K562 (cell line): Measurements from ENCODE around the gene REXO2. TPM values are rescaled to one million over a fixed set of nuclear protein-coding genes. Genes with fewer than 3 reads are reported as not detected.

Experiments
- AFF4 ChIP-seq: sonication (generic); formaldehyde crosslinking; IDR thresholded peaks from 2 replicates; pipeline ENCODE4 v1.8.0; 2023; ENCODE audit warnings: mild to moderate bottlenecking, missing genetic modification reagents
- CEBPZ ChIP-seq: fragments of 150-350 bp; IDR thresholded peaks from 2 replicates; pipeline ENCODE4 v1.6.1; 2014; ENCODE audit warnings: low read depth, mild to moderate bottlenecking, low read length, borderline replicate concordance
- DPF2 ChIP-seq: fragments of 450-650 bp; IDR thresholded peaks from 2 replicates; pipeline ENCODE4 v1.6.1; 2016
- E2F8 ChIP-seq: fragments of 450-650 bp; IDR thresholded peaks from 2 replicates; pipeline ENCODE4 v1.7.1; 2018; ENCODE audit warnings: mild to moderate bottlenecking, low read depth; ENCODE audit not compliant: partially characterized antibody
- EZH2 ChIP-seq: IDR thresholded peaks from 2 replicates; pipeline ENCODE4 v1.6.1; 2012; ENCODE audit warnings: low read depth, mild to moderate bottlenecking, inconsistent platforms, low read length, borderline replicate concordance
- FUS ChIP-seq: fragments of 200-400 bp; formaldehyde crosslinking; optimal IDR thresholded peaks from 2 replicates; pipeline ENCODE3; 2017; ENCODE audit warnings: low read depth, low read length
- KLF1 ChIP-seq: fragments of 450-650 bp; IDR thresholded peaks from 2 replicates; pipeline ENCODE4 v1.6.1; 2016; ENCODE audit warnings: missing genetic modification characterization, missing compliant biosample characterization
- MXI1 ChIP-seq: IDR thresholded peaks from 2 replicates; pipeline ENCODE4 v1.6.1; 2011; ENCODE audit warnings: low read depth, mild to moderate bottlenecking, improper control_type of control experiment, low read length
- PHF21A ChIP-seq: fragments of 450-650 bp; IDR thresholded peaks from 2 replicates; pipeline ENCODE4 v1.6.1; 2017; ENCODE audit warnings: low read depth, borderline replicate concordance
- PURB ChIP-seq: sonication (generic); formaldehyde crosslinking; IDR thresholded peaks from 2 replicates; pipeline ENCODE4 v1.9.0; 2021; ENCODE audit warnings: low read depth, mild to moderate bottlenecking, missing genetic modification reagents
- RBM25 ChIP-seq: fragments of 200-400 bp; formaldehyde crosslinking; IDR thresholded peaks from 2 replicates; pipeline ENCODE4 v1.6.1; 2018; ENCODE audit warnings: low read length, low read depth, moderate library complexity; ENCODE audit not compliant: severe bottlenecking
- U2AF1 ChIP-seq: fragments of 200-400 bp; formaldehyde crosslinking; optimal IDR thresholded peaks from 2 replicates; pipeline ENCODE3; 2017; ENCODE audit warnings: mild to moderate bottlenecking, low read depth, low read length, moderate library complexity
- ZNF143 ChIP-seq: sonication (generic); formaldehyde crosslinking; IDR thresholded peaks from 2 replicates; pipeline ENCODE4 v1.9.0; 2022; ENCODE audit warnings: mild to moderate bottlenecking, missing genetic modification reagents
- ZNF57 ChIP-seq: fragments of 450-650 bp; formaldehyde crosslinking; IDR thresholded peaks from 2 replicates; pipeline ENCODE4 v1.4.0; 2020; ENCODE audit warnings: mild to moderate bottlenecking, moderate library complexity
- ZNF584 ChIP-seq: fragments of 200-800 bp; sonication (Bioruptor generic); IDR thresholded peaks from 2 replicates; pipeline ENCODE4 v1.6.1; 2016; ENCODE audit warnings: low read depth, mild to moderate bottlenecking, missing genetic modification characterization, missing compliant biosample characterization
- ZNF644 ChIP-seq: fragments of 200-800 bp; sonication (Bioruptor generic); IDR thresholded peaks from 2 replicates; pipeline ENCODE4 v1.6.1; 2016; ENCODE audit warnings: low read depth, missing genetic modification characterization, missing compliant biosample characterization
- polyA plus RNA-seq, 8 experiments: library from polyadenylated mRNA; depleted of rRNA in 4 of 8; stranded (reverse) in 5 of 8; unstranded in 3 of 8; fragments of >200 nt; fragmentation: Nextera tagmentation in 2 of 8; fragmentation: Illumina TruSeq in 1 of 8; extraction: Ambion mirVana in 2 of 8; extraction: Trizol in 1 of 8; gene quantifications; 2 replicates each; pipeline versions ENCODE4 v1.2.1 to v1.2.3, GENCODE V29; 2011 to 2014; ENCODE audit warnings: inconsistent platforms in 1 of 8, missing spikeins in 1 of 8
- total RNA-seq, 7 experiments: library from RNA; depleted of rRNA in 6 of 7; stranded (reverse); fragments of >200 nt in 6 of 7; fragmentation: Illumina TruSeq in 2 of 7; extraction: Trizol in 2 of 7; gene quantifications; 2 replicates each; pipeline versions ENCODE4 v1.2.1 to v1.2.3, GENCODE V29; 2011 to 2021; ENCODE audit warnings: low replicate concordance in 1 of 7

The REXO2 gene
- total and polyA plus RNA-seq, 9 of the 15 experiments (the other 6 are each of a cell fraction or from before 2014, with no cell fraction given), result 143 to 370 (median 193) TPM

- TF ChIP-seq PURB (CRISPR knock-in tag) (0 out of 2 replicates have a peak, but pooled peaks have one; percentile 41), KLF1 (tag) (no peak), ZNF584 (0 out of 2 replicates have a peak, but pooled peaks have one; percentile 37), E2F8 (no peak), CEBPZ (no peak), MXI1 (peak; percentile 96), DPF2 (0 out of 2 replicates have a peak, but pooled peaks have one; percentile 54), ZNF644 (tag) (peak; percentile 78; the same call in 1 of the 2 replicates), RBM25 (no peak), PHF21A (no peak), EZH2 (no peak), U2AF1 (no peak), AFF4 (CRISPR knock-in tag) (peak; percentile 46; the same call in 1 of the 2 replicates), ZNF57 (CRISPR knock-in tag) (no peak), ZNF143 (CRISPR knock-in tag) (peak; percentile 94), FUS (no peak)
Observed at GRCh38 chr11:114439229-114440120, at the start of gene REXO2 (continued).
